PFSK-1 (cell line): ENCODE results near the gene PRSS35.

ENCODE experiments used
- FOXP2 ChIP-seq: optimal IDR thresholded peaks from 2 replicates; pipeline ENCODE3; 2011; ENCODE audit warnings: borderline replicate concordance, control low read depth, inconsistent platforms; ENCODE audit not compliant: insufficient read depth; ENCODE audit errors: extremely low read length, extremely low read depth
- POLR2AphosphoS5 ChIP-seq: IDR thresholded peaks from 2 replicates; pipeline ENCODE4 v1.6.1; 2012; ENCODE audit warnings: low read depth, mild to moderate bottlenecking, control low read depth, low read length, moderate library complexity
- SIN3A ChIP-seq: IDR thresholded peaks from 2 replicates; pipeline ENCODE4 v1.6.1; 2012; ENCODE audit warnings: mild to moderate bottlenecking, low read length, moderate library complexity, borderline replicate concordance; ENCODE audit not compliant: insufficient read depth
- TAF1 ChIP-seq: IDR thresholded peaks from 2 replicates; pipeline ENCODE4 v1.6.1; 2012; ENCODE audit warnings: low read length, control low read depth, borderline replicate concordance; ENCODE audit not compliant: insufficient read depth
- TF ChIP-seq, protein P1 (sequence below), 2 experiments: IDR thresholded peaks; 2 replicates each; pipeline versions ENCODE4 v1.6.1 to v1.8.0; 2011 to 2012; ENCODE audit warnings: low read depth in 2 of 2, low read length in 2 of 2, control low read depth in 1 of 2, inconsistent platforms in 1 of 2, mild to moderate bottlenecking in 1 of 2, moderate library complexity in 1 of 2; ENCODE audit not compliant: insufficient read depth in 1 of 2

The PRSS35 gene

DNA sequence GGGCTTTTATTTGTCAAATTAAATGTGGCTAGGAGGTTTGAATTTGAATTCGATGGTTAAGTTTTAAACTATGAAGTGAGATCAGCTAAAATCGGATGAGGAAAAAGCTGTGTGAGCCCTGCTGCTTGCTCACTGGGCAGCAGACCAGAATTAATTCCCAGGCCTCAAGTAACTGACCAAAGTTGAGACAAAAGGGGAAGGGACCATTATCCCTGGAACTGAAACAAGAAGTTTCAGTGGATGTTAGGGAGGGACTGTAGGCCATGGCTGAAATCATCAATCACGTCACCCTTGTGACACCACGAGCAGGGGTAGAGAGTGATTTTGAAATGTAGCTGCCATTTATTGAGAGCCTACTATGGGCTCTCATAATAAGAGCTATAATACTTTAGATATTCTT lies 7.0 kb upstream of the PRSS35 start:
- TF ChIP-seq SIN3A = no peak

GRCh38 chr6:83509441-83509840 lies 2.9 kb upstream of the PRSS35 start:
- no peak for TF ChIP-seq TAF1
- no peak for TF ChIP-seq SIN3A
- no peak for TF ChIP-seq FOXP2
- TF ChIP-seq, protein P1, sequence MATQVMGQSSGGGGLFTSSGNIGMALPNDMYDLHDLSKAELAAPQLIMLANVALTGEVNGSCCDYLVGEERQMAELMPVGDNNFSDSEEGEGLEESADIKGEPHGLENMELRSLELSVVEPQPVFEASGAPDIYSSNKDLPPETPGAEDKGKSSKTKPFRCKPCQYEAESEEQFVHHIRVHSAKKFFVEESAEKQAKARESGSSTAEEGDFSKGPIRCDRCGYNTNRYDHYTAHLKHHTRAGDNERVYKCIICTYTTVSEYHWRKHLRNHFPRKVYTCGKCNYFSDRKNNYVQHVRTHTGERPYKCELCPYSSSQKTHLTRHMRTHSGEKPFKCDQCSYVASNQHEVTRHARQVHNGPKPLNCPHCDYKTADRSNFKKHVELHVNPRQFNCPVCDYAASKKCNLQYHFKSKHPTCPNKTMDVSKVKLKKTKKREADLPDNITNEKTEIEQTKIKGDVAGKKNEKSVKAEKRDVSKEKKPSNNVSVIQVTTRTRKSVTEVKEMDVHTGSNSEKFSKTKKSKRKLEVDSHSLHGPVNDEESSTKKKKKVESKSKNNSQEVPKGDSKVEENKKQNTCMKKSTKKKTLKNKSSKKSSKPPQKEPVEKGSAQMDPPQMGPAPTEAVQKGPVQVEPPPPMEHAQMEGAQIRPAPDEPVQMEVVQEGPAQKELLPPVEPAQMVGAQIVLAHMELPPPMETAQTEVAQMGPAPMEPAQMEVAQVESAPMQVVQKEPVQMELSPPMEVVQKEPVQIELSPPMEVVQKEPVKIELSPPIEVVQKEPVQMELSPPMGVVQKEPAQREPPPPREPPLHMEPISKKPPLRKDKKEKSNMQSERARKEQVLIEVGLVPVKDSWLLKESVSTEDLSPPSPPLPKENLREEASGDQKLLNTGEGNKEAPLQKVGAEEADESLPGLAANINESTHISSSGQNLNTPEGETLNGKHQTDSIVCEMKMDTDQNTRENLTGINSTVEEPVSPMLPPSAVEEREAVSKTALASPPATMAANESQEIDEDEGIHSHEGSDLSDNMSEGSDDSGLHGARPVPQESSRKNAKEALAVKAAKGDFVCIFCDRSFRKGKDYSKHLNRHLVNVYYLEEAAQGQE (IDR thresholded peaks at IDR 0.05; ENCODE audit: insufficient read depth in 1 of 2, low read depth in 2 of 2, low read length in 2 of 2) = no peak
- no peak for TF ChIP-seq POLR2AphosphoS5

GRCh38 chr6:83510791-83511190 lies 1.5 kb upstream of the PRSS35 start:
- TF ChIP-seq TAF1 = no peak
- TF ChIP-seq SIN3A = no peak
- no peak for TF ChIP-seq FOXP2
- TF ChIP-seq POLR2AphosphoS5 = no peak
- TF ChIP-seq, protein P1 (IDR thresholded peaks at IDR 0.05; ENCODE audit: insufficient read depth in 1 of 2, low read depth in 2 of 2, low read length in 2 of 2) = no peak

GRCh38 chr6:83511266-83511665 lies 1.1 kb upstream of the PRSS35 start:
- TF ChIP-seq FOXP2 = no peak
- TF ChIP-seq, protein P1 (IDR thresholded peaks at IDR 0.05; ENCODE audit: insufficient read depth in 1 of 2, low read depth in 2 of 2, low read length in 2 of 2) = no peak

DNA sequence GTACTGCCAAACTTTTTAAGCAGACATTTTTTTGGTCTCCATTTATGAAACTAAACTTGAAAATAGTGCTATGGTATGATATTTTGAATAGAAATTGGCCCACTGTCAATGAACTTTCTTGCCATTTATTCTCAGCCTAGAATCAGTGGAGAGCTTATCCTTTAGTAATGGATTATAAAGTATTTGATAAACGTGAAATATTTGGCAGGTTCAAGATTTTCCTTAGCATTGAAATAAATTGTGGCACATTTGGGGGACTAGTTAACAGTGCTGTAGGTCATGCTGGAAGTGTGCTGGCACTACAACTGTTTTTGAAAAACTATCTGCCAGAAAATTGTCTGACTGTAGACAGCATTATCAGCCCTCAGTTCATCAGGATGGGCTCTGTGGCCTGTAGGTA lies 2.1 kb downstream of the PRSS35 start:
- TF ChIP-seq POLR2AphosphoS5 (no peak), SIN3A (no peak), TAF1 (no peak), FOXP2 (no peak)
- TF ChIP-seq, protein P1 (IDR thresholded peaks at IDR 0.05; ENCODE audit: insufficient read depth in 1 of 2, low read depth in 2 of 2, low read length in 2 of 2) = no peak
